ENCODE results near the gene AGAP6.
A peak's percentile ranks its signal among the peaks of the same experiment; 100 is the strongest.
"Not testable (repeated sequence)": the region's sequence is repeated elsewhere in the genome, so short reads cannot be mapped to it uniquely, and the experiment has no call there.

AGAP6 gene

GRCh38 chr10:49988376-49988775, at the start of gene AGAP6:
Gene AGAP6, plus strand, starts transcription at chr10:49988406. Its CDS starts 310 bp downstream, at chr10:49988716.
- not testable (repeated sequence) for DNase-seq (ENCODE audit: low read depth)

GRCh38 chr10:49941447-49942338, 46.5 kb upstream of the AGAP6 start, which contains the start of the genes PARG and TIMM23B:
Gene PARG, minus strand, starts transcription at chr10:49942027. Its CDS starts 302 bp downstream, at chr10:49941725.
Gene TIMM23B, plus strand, starts transcription at chr10:49942053. Its CDS starts 142 bp downstream, at chr10:49942195.
- DNase-seq (ENCODE audit: low read depth), result peak; percentile 53

GRCh38 chr10:49942339-49942705, 45.9 kb upstream of the AGAP6 start:
- DNase-seq (ENCODE audit: low read depth), result not testable (repeated sequence)

- not testable (repeated sequence) for DNase-seq (ENCODE audit: low read depth)
Measured at GRCh38 chr10:49943607-49944006, 44.6 kb upstream of the AGAP6 start.

- DNase-seq (ENCODE audit: low read depth), result not testable (repeated sequence)
Measured at GRCh38 chr10:49948142-49948541, 40.1 kb upstream of the AGAP6 start.

GRCh38 chr10:49948737-49949136, 39.5 kb upstream of the AGAP6 start:
- DNase-seq (ENCODE audit: low read depth), result not testable (repeated sequence)

- not testable (repeated sequence) for DNase-seq (ENCODE audit: low read depth)
Measured at GRCh38 chr10:49952006-49952405, 36.2 kb upstream of the AGAP6 start.

- not testable (repeated sequence) for DNase-seq (ENCODE audit: low read depth)
Measured at GRCh38 chr10:49953122-49953521, 35.1 kb upstream of the AGAP6 start.

- not testable (repeated sequence) for DNase-seq (ENCODE audit: low read depth)
Measured at GRCh38 chr10:49970331-49970857, 17.8 kb upstream of the AGAP6 start.

GRCh38 chr10:49971466-49971865, 16.7 kb upstream of the AGAP6 start:
- not testable (repeated sequence) for DNase-seq (ENCODE audit: low read depth)

GRCh38 chr10:49972094-49972493, 16.1 kb upstream of the AGAP6 start:
- not testable (repeated sequence) for DNase-seq (ENCODE audit: low read depth)

GRCh38 chr10:49977756-49978155, 10.4 kb upstream of the AGAP6 start:
- not testable (repeated sequence) for DNase-seq (ENCODE audit: low read depth)

- not testable (repeated sequence) for DNase-seq (ENCODE audit: low read depth)
Measured at GRCh38 chr10:49987207-49987606, 999 bp upstream of the AGAP6 start.

- not testable (repeated sequence) for DNase-seq (ENCODE audit: low read depth)
Measured at GRCh38 chr10:49995321-49995720, 7.1 kb downstream of the AGAP6 start.

- DNase-seq (ENCODE audit: low read depth), result not testable (repeated sequence)
Measured at GRCh38 chr10:50014024-50014423, 25.8 kb downstream of the AGAP6 start.

GRCh38 chr10:50015596-50016220, 27.5 kb downstream of the AGAP6 start:
- not testable (repeated sequence) for DNase-seq (ENCODE audit: low read depth)

- not testable (repeated sequence) for DNase-seq (ENCODE audit: low read depth)
Measured at GRCh38 chr10:50016926-50017325, 28.7 kb downstream of the AGAP6 start.

- not testable (repeated sequence) for DNase-seq (ENCODE audit: low read depth)
Measured at GRCh38 chr10:50017646-50018045, 29.4 kb downstream of the AGAP6 start.

GRCh38 chr10:50019279-50019678, 31.1 kb downstream of the AGAP6 start:
- not testable (repeated sequence) for DNase-seq (ENCODE audit: low read depth)

- DNase-seq (ENCODE audit: low read depth), result not testable (repeated sequence)
Measured at GRCh38 chr10:50020451-50021024, 32.3 kb downstream of the AGAP6 start.

- DNase-seq (ENCODE audit: low read depth), result no peak
Measured at GRCh38 chr10:50021646-50022045, 33.4 kb downstream of the AGAP6 start.
